ENCODE measurements around the gene C1orf105. TPM values are rescaled to one million over a fixed set of nuclear protein-coding genes. Genes with fewer than 3 reads are reported as not detected.

The C1orf105 gene
- polyA plus RNA-seq, 1 of the 3 experiments (the other 2 are of a cell fraction), result not detected

- Histone ChIP-seq H3K4me3 (ENCODE audit: low read depth in 2 of 2, low read length in 1 of 2) (no peak overlapping the region), H3K4me1 (ENCODE audit: control insufficient read depth in 1 of 2, insufficient read depth in 2 of 2, low read depth in 1 of 2, low read length in 1 of 2) (peaks cover 8 to 13% of the 10 kb centered on the region in 2 experiments), H3K27ac (ENCODE audit: low read depth in 2 of 2, low read length in 1 of 2) (no peak overlapping the region), H3K79me2 (ENCODE audit: insufficient read depth) (no peaks in the 10 kb centered on the region; the same call in 1 of the 2 replicates), H3F3A (replicated peaks; ENCODE audit: insufficient read depth) (peaks cover 9% of the 10 kb centered on the region), H3K36me3 (replicated peaks in 1 of 2; ENCODE audit: control insufficient read depth in 1 of 2, insufficient read depth in 2 of 2, low read length in 1 of 2) (no peaks in the 10 kb centered on the region), H3K9me2 (no peaks in the 10 kb centered on the region), H3K27me3 (ENCODE audit: insufficient read depth) (no peaks in the 10 kb centered on the region), H4K20me1 (ENCODE audit: insufficient read depth) (no peaks in the 10 kb centered on the region), H3K9ac (no peak overlapping the region), H3K9me3 (no peaks in the 10 kb centered on the region), H2AFZ (ENCODE audit: low read depth) (no peak overlapping the region), H3K4me2 (no peak overlapping the region)
- CTCF ChIA-PET, result interaction anchor here (1.3 to 3.0 kb wide), 3 partner anchors 313 to 418 kb away, joined by 4 to 14 read pairs (median 12); no protein-coding TSS in a partner anchor
- POLR2A ChIA-PET, result no interaction called here
- 94% methylated on average over 1 of the region's 1 CpG for WGBS (ENCODE audit: low lambda C conversion rate)
- no peak for DNase-seq
- no peak for TF ChIP-seq ZBTB33 (IDR thresholded peaks at IDR 0.05; ENCODE audit: borderline replicate concordance, low read depth)
Measured at GRCh38 chr1:172402878-172403569, 17.5 kb upstream of the C1orf105 start.

GRCh38 chr1:172404121-172404520 lies 16.4 kb upstream of the C1orf105 start:
- Histone ChIP-seq H3K36me3 (replicated peaks in 1 of 2; ENCODE audit: control insufficient read depth in 1 of 2, insufficient read depth in 2 of 2, low read length in 1 of 2) (no peaks in the 10 kb centered on the region), H3K4me3 (ENCODE audit: low read depth in 2 of 2, low read length in 1 of 2) (no peak overlapping the region), H3K4me2 (no peak overlapping the region), H3K9me2 (no peaks in the 10 kb centered on the region), H3K9me3 (no peaks in the 10 kb centered on the region), H4K20me1 (ENCODE audit: insufficient read depth) (no peaks in the 10 kb centered on the region), H3K4me1 (ENCODE audit: control insufficient read depth in 1 of 2, insufficient read depth in 2 of 2, low read depth in 1 of 2, low read length in 1 of 2) (peaks cover 2 to 4% of the 10 kb centered on the region in 2 experiments; a peak in 3 of 4 replicates), H3K27ac (ENCODE audit: low read depth in 2 of 2, low read length in 1 of 2) (no peak overlapping the region), H3K79me2 (ENCODE audit: insufficient read depth) (no peaks in the 10 kb centered on the region), H3K27me3 (ENCODE audit: insufficient read depth) (no peaks in the 10 kb centered on the region), H3F3A (replicated peaks; ENCODE audit: insufficient read depth) (peaks cover 9% of the 10 kb centered on the region), H3K9ac (no peak overlapping the region), H2AFZ (ENCODE audit: low read depth) (no peak overlapping the region)
- no peak for TF ChIP-seq GABPA (IDR thresholded peaks at IDR 0.05; ENCODE audit: low read depth)
- CTCF ChIA-PET, result interaction anchor here (0.6 to 3.0 kb wide), 6 partner anchors 9 to 419 kb away, joined by 3 to 14 read pairs (median 4); no protein-coding TSS in a partner anchor
- DNase-seq, result no peak
- POLR2A ChIA-PET, result no interaction called here

GRCh38 chr1:172405912-172406311 lies 14.6 kb upstream of the C1orf105 start:
- H3K27me3 ChIP-seq (ENCODE audit: insufficient read depth), result no peaks in the 10 kb centered on the region
- no peak overlapping the region for H2AFZ ChIP-seq (ENCODE audit: low read depth)
- no peaks in the 10 kb centered on the region; a peak in 1 of 4 replicates for H3K4me1 ChIP-seq (ENCODE audit: control insufficient read depth in 1 of 2, insufficient read depth in 2 of 2, low read depth in 1 of 2, low read length in 1 of 2)
- H3K4me3 ChIP-seq (ENCODE audit: low read depth in 2 of 2, low read length in 1 of 2), result no peak overlapping the region
- no peaks in the 10 kb centered on the region for H3K9me2 ChIP-seq
- TF ChIP-seq ZBTB33 (IDR thresholded peaks at IDR 0.05; ENCODE audit: borderline replicate concordance, low read depth) (no peak), TCF12 (IDR thresholded peaks at IDR 0.05) (no peak), RFX5 (IDR thresholded peaks at IDR 0.05; ENCODE audit: low read length) (no peak), POLR2AphosphoS5 (IDR thresholded peaks at IDR 0.05; ENCODE audit: low read depth, low read length) (no peak), YY1 (IDR thresholded peaks at IDR 0.05; ENCODE audit: low read depth) (no peak), JUND (IDR thresholded peaks at IDR 0.05) (no peak), FOSL2 (IDR thresholded peaks at IDR 0.05; ENCODE audit: borderline replicate concordance, low read depth) (no peak), GABPA (IDR thresholded peaks at IDR 0.05; ENCODE audit: low read depth) (no peak)
- no peak for DNase-seq
- no peaks in the 10 kb centered on the region for H3K9me3 ChIP-seq
- H3K9ac ChIP-seq, result no peak overlapping the region
- POLR2A ChIA-PET, result no interaction called here
- H3K27ac ChIP-seq (ENCODE audit: low read depth in 2 of 2, low read length in 1 of 2), result no peak overlapping the region
- no peaks in the 10 kb centered on the region for H4K20me1 ChIP-seq (ENCODE audit: insufficient read depth)
- no peaks in the 10 kb centered on the region for H3K79me2 ChIP-seq (ENCODE audit: insufficient read depth)
- no peaks in the 10 kb centered on the region for H3K36me3 ChIP-seq (replicated peaks in 1 of 2; ENCODE audit: control insufficient read depth in 1 of 2, insufficient read depth in 2 of 2, low read length in 1 of 2)
- CTCF ChIA-PET, result interaction anchor here (1.4 to 3.0 kb wide), 2 partner anchors 10 to 316 kb away, joined by 5 to 14 read pairs; no protein-coding TSS in a partner anchor
- peaks cover 7% of the 10 kb centered on the region for H3F3A ChIP-seq (replicated peaks; ENCODE audit: insufficient read depth)
- H3K4me2 ChIP-seq, result no peak overlapping the region

Data from SK-N-SH (cell line).